ENCODE measurements around the gene CTDSPL.
"Not testable (repeated sequence)": the region's sequence is repeated elsewhere in the genome, so short reads cannot be mapped to it uniquely, and the experiment has no call there.

CTDSPL gene

GRCh38 chr3:37961622-37962431, 100.1 kb downstream of the CTDSPL start:
- in situ Hi-C loops (cut with MboI; ENCODE audit: low sequenced_read_pairs) = loop anchor here (10.0 kb wide), 1 partner anchor 107 kb away; no protein-coding TSS in a partner anchor

GRCh38 chr3:37963016-37963415, 101.3 kb downstream of the CTDSPL start:
- in situ Hi-C loops (cut with MboI; ENCODE audit: low sequenced_read_pairs) = loop anchor here (10.0 kb wide), 1 partner anchor 108 kb away; no protein-coding TSS in a partner anchor

DNA sequence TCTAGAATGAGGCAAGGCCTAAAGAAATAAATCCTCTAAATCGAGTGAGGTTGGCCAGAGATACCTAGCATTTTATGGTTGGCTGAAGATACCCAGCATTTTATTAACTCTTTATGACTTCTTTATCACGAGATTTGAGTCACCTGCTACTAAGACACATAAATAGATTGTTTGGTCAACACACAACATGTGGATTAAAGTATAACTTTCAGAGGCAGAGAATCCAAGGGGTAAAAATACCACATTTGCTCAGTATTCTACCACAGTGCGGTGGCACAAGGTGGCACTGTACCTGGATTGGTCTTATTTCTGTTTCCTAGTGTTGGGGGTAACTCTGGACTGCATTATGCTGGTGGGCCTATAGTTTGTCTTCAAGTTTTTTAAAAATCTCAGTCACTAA, 102.0 kb downstream of the CTDSPL start:
- in situ Hi-C loops (cut with MboI; ENCODE audit: low sequenced_read_pairs) = loop anchor here (10.0 kb wide), 1 partner anchor 109 kb away; no protein-coding TSS in a partner anchor

DNA sequence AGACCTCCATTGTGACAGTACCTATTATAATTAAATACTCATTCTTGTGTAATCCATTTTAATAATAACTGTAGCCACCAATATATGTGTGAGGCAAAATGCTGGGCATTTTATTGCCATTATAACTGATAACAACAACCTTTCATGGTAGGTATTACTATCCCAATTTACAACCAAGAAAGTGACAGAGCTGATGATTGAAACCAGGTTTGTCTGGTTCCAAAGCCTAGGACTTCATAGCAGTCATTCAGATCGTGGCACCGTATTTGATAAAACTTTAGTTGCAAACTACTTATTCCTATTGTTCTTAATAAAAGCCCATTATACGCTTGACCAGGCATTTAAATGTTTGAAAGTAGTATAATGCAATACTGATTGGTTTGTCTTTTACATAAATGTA, 102.5 kb downstream of the CTDSPL start:
- in situ Hi-C loops (cut with MboI; ENCODE audit: low sequenced_read_pairs) = loop anchor here (10.0 kb wide), 1 partner anchor 109 kb away; no protein-coding TSS in a partner anchor

DNA sequence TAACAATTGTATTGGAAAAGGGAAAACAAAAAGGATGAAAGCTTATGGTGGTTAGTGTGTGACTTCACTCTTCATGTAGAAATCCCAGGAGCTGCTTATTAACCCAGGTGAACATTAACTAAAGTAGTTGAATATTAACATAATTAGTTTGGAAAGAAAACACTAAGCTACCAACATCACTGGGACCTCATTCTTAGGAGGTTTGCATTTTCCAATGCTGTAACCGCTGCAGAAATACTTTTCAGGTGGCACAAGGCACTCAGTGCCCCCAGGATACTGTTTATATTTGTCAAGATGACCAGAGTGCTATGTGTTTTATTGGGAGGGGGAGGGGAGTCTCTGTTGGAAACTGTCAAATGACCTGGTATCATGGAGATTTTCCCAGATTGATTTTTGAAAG, 103.0 kb downstream of the CTDSPL start:
- in situ Hi-C loops (cut with MboI; ENCODE audit: low sequenced_read_pairs) = loop anchor here (10.0 kb wide), 1 partner anchor 110 kb away; no protein-coding TSS in a partner anchor

- in situ Hi-C loops (cut with MboI; ENCODE audit: low sequenced_read_pairs) = loop anchor here (10.0 kb wide), 1 partner anchor 113 kb away; no protein-coding TSS in a partner anchor
Observed at GRCh38 chr3:37967260-37967881, 105.7 kb downstream of the CTDSPL start.

DNA sequence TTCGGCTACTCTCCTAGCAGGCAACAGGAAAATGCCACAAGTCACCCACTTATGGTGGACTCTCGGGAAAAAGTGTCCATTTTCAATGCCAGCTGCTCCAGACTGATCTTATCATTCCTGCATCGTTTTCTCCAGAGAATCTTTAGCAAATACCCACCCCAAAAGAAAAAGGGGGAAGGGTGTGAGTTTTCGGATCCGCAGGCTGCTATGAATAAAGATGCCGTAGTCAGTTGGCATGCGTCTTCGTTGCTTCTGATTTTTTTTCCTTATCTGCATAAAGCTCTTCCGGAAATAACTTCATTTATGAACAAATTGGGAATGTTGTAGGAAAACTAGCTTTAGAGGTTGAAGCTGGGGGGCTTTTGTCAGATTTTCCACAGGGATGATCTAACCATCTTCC, 106.5 kb downstream of the CTDSPL start:
- in situ Hi-C loops (cut with MboI; ENCODE audit: low sequenced_read_pairs) = loop anchor here (10.0 kb wide), 1 partner anchor 113 kb away; no protein-coding TSS in a partner anchor

DNA sequence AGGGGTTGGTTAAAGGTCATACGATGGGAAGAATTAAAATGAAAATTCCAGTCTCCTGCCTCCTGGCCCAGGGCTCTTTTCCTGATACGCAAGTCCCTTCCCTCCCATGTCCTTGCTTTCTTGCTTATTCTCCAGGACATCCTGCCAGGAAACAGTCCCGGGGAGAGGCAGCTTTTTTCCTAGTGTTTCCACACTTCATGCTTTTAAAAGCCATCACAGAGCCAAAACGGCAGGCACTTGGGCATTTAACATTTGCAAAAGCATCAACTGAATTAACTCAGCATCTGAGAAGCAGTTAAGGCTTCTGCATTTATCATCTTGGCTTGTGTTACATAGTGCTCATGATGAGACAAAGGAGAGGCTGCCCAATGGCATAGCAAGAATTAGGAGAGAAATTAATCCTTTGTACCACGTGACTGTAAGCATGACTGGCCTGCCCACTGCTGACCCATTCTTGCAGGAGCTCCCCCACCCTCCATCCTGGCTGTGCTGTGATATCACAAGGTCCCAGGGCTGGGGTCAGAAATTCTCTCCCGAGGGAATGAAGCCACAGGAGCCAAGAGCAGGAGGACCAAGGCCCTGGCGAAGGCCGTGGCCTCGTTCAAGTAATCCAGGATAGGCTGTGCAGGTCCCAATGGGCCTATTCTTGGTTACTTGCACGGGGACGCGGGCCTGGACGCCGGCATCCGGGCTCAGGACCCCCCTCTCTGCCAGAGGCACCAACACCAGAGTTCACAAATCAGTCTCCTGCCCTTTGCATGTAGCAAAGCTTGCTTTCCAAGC, 107.3 kb downstream of the CTDSPL start:
- in situ Hi-C loops (cut with MboI; ENCODE audit: low sequenced_read_pairs) = loop anchor here (10.0 kb wide), 1 partner anchor 114 kb away; no protein-coding TSS in a partner anchor

DNA sequence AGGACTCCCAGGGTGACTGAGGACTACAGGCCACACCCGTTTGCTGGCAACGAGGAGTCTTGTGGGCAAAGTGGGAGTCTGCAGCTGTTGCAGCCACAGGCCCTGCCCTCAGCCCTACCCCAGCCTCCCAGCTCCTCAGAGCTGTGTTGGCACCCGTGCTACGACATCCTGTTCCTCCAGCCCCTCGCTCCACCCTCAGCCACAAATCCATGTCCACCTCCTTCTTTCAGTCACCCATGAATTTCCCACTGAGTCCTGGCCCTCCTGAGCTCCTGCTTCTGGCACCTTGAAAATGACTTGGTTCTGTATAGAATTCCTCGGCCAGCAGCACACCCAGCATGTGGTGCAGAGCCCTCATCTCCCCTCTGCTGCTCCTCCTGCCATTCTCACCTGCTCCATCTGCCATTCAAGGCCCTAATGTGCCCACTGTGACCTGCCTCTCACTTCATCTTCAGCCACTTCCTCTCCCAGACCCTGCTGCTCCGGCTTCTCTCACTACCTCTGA, 108.0 kb downstream of the CTDSPL start:
- in situ Hi-C loops (cut with MboI; ENCODE audit: low sequenced_read_pairs) = loop anchor here (10.0 kb wide), 1 partner anchor 115 kb away; no protein-coding TSS in a partner anchor

GRCh38 chr3:37970802-37971201, 109.1 kb downstream of the CTDSPL start:
- in situ Hi-C loops (cut with MboI; ENCODE audit: low sequenced_read_pairs) = no loop called here

DNA sequence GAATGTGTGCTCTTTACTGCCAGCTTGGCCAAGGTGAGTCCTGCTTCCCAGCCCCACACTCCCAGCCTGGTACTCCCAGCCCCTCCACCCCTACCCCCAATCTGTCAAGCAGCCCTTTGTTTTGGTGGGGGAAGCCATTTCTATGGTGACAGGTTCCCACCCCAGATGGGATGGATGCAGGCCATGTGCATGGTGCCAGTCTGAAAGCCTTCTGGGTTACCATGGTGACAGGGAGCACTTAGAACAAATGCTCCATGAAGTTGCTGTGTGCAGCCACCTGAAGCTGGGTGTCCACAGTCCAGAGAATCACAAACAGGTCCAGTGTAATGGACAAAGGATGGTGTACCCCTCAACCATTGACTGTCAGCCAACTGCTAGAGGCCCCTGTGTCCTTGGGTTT, 109.8 kb downstream of the CTDSPL start:
- in situ Hi-C loops (cut with MboI; ENCODE audit: low sequenced_read_pairs) = no loop called here

- in situ Hi-C loops (cut with MboI; ENCODE audit: low sequenced_read_pairs) = not testable (repeated sequence)
Observed at GRCh38 chr3:37972056-37972455, 110.4 kb downstream of the CTDSPL start.

DNA sequence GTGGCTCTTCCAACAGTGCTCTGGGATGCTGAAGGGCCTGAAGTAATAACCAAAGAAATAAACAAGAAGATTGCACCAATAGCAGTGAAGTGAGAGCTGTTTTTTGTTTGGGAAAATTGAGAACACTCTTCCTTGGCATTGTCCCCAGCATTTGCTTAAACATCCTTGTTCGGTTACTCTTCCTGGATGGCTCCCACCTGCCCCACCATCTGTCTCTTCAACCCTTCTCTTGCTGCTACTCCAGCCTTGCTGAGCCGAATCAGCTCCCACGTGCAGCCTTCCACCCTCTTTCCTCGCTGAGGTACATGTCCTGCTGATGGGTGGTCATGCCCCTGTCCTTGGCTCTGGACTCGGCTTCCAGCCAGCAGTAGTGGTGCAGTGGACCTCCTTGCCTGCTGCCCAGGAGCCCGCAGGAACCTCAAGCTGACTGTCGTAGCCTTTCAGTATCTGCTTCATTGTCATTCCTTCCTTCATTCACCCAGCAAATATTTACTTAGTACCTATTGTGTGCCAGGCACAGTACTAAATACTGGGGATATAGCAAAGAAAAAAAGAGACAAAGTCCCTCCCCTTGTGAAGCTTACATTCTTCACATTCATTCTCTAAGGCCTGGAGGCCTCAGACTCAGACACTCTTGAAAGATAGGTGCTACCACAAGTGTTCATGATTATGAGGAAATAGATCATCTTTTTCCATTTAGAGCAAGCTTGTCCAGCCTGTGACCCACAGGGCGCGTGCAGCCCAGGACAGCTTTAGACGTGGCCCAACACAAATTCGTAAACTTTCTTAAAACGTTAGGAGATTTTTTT, 111.8 kb downstream of the CTDSPL start:
- in situ Hi-C loops (cut with MboI; ENCODE audit: low sequenced_read_pairs) = no loop called here

DNA sequence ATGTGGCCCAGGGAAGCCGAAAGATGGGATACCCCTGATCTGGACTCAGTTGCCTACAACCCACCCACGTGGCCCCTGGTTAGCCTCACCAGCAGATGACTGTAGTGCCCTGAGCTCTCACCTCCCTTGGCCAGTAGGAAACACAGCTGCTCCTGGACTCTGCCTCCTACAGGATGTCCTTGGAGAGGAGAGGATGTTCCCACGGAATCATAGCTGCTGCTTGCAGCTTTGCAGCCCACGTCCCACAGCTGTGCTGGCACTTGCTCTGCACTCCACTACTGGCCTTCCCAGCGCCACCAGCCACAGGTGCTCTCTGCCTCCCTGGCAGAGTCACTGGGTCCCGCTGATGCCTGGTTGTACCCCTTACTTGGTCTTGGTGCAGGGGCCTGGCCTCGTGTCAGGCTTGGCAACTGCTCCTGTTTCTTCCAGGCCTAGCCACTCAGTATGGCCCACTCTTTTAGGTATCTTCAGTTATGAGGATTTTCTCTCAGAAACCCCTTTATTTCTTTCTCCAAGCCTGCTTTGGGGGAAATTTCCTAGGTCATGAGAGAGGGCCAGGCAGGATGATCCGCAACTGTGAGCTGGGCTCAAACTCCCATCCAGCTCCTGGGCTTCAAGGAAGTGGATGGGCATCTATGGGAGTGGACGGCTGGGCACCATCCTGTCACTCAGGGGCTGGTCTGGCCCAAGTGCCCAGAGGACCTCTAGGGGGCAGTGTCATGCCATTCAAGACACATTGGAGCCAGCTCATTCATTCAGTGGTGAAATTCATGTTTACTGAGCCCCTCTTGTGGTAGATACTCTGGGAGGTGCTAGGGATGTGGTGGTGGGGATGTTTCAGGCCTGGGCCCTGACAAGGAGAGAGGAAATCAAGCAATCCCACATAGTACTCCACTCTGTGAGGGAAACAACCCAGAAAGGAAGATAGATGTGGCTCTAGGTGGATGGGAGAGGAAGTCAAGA, 112.7 kb downstream of the CTDSPL start:
- in situ Hi-C loops (cut with MboI; ENCODE audit: low sequenced_read_pairs) = no loop called here

DNA sequence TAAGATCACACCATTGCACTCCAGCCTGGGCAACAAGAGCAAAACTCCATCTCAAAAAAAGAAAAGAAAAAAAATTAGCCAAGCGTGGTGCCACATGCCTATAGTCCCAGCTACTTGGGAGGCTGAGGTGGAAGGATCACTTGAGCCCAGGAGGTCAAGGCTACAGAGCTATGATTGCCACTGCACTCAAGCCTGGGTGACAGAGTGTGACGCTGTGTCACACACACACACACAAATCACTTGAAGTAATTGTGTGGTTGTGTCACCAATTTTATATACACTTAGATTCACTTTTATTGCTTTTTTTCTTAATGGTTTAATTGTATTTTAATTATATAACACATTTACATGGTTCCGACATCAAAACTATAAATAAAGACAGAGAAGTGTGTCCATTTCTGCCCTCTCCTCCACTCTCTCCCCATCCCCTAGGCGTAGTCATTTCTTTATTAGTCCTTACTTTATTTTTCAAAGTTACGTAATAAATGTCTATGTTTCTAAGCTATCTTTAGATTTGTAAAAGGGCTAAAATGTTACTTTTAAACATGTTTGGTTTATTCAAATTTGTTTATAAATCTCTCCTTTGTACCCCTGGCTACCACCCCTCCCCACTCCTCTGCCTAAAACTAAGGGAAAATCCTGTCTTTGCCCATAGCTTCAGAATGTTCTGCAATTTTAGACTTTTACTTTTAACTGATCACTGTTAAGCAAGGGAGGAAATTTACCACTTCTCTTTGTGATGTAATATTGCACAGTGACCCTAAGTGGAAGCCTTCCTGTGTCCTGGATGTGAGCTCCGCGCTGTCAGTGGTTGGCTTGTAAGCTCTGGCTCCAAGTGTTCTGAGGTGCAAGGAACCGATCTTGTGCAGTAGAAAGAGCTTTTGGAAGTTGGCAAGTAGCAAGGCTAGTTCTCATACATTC, 118.1 kb downstream of the CTDSPL start:
- in situ Hi-C loops (cut with MboI; ENCODE audit: low sequenced_read_pairs) = no loop called here

DNA sequence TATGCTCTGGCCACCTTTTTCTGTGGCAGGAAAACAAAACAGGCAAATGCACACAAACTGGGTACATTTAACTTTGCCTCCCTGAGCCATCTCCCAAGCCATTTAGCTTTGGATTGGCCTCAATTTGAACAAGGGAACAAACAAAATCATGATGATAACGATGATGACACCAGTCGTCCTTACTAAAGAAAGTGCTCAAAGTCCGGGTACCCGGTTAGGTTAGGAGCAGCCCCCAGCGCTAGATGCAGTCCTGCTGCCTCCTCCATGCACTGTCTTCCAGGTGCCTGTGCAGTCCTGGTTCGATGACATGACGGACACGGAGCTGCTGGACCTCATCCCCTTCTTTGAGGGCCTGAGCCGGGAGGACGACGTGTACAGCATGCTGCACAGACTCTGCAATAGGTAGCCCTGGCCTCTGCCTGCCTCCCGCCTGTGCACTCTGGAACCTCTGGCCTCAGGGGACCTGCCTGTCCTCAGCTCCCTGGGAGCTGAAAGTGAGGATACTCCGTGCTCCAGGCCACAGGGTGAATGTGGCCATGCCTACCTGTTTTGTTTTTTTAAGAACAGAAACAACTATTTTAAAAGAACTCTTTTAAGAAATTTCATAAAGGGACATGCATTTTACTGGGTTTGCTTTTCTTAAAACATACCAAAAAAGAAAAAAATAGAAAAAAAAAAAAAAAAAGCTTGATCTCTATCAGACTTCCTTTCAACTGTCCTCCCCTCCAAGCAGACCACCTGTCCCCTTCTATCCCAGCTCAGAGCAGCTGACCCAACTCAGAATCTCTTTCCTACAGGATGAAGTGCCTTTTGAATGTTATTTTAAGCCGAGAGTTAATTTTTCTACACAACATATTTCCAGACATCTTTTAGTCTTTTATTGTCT, 119.0 kb downstream of the CTDSPL start:
- in situ Hi-C loops (cut with MboI; ENCODE audit: low sequenced_read_pairs) = no loop called here

DNA sequence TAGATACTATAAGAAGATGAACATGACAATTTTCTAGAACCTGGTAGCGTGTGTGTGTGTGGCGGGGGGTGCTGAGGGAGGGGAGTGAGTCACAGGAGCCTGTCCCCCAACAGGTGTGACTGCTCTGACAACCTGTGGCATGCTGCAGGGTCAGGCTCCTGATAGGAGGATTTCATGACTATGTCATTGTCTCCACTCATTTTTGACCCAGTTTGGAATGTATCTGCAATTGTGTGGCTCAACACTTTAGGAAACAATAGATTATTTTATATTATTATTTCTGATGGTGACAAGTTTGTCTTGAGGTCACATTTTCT, 119.6 kb downstream of the CTDSPL start:
- in situ Hi-C loops (cut with MboI; ENCODE audit: low sequenced_read_pairs) = no loop called here
